Astrocyte (in vitro differentiated cells and primary cell): ENCODE results near the gene RARB. TPM values are rescaled to one million over a fixed set of nuclear protein-coding genes. Genes with fewer than 3 reads are reported as not detected.

ENCODE experiments used
- DNase-seq: peaks from one replicate; pipeline ENCODE4 v3.0.0-alpha.2; 2010; ENCODE audit warnings: low read depth
- FAIRE-seq: peaks from 2 replicates; lab custom pipeline; 2011; peaks lifted over from hg19 to GRCh38; lab: Jason Lieb, UNC
- H2AFZ ChIP-seq: 2 replicates; pipeline ENCODE4 v1.6.0; 2012; ENCODE audit warnings: low read depth, low read length, inconsistent platforms
- H3K27ac ChIP-seq: 2 replicates; pipeline ENCODE4 v1.5.1; 2011; ENCODE audit warnings: low read depth, low read length, inconsistent platforms
- H3K27me3 ChIP-seq: 2 replicates; pipeline ENCODE4 v1.6.0; 2011; ENCODE audit warnings: low read length, inconsistent platforms; ENCODE audit not compliant: insufficient read depth
- H3K36me3 ChIP-seq: 2 replicates; pipeline ENCODE4 v1.5.1; 2011; ENCODE audit warnings: low read length, inconsistent platforms; ENCODE audit not compliant: insufficient read depth
- H3K4me1 ChIP-seq: 2 replicates; pipeline ENCODE4 v1.5.1; 2011; ENCODE audit warnings: low read length, inconsistent platforms; ENCODE audit not compliant: insufficient read depth
- H3K4me2 ChIP-seq: 2 replicates; pipeline ENCODE4 v1.6.0; 2012; ENCODE audit warnings: low read length, inconsistent platforms
- H3K4me3 ChIP-seq: 2 replicates; pipeline ENCODE4 v1.5.1; 2011; ENCODE audit warnings: low read depth, mild to moderate bottlenecking, low read length, inconsistent platforms; ENCODE audit not compliant: insufficient read depth
- H3K79me2 ChIP-seq: 2 replicates; pipeline ENCODE4 v1.6.0; 2012; ENCODE audit warnings: mild to moderate bottlenecking, low read length, inconsistent platforms; ENCODE audit not compliant: insufficient read depth
- H3K9ac ChIP-seq: 2 replicates; pipeline ENCODE4 v1.6.0; 2012; ENCODE audit warnings: mild to moderate bottlenecking, low read length, inconsistent platforms
- H3K9me3 ChIP-seq: 2 replicates; pipeline ENCODE4 v1.5.1; 2012; ENCODE audit warnings: low read depth, mild to moderate bottlenecking, low read length, inconsistent platforms; ENCODE audit not compliant: insufficient read depth
- H4K20me1 ChIP-seq: 2 replicates; pipeline ENCODE4 v1.6.0; 2012; ENCODE audit warnings: low read length, inconsistent platforms; ENCODE audit not compliant: insufficient read depth
- H3K27ac Mint-ChIP-seq: one replicate; pipeline ENCODE4 v1.8.0; 2021; ENCODE audit warnings: mild to moderate bottlenecking, mixed read lengths; ENCODE audit not compliant: unreplicated experiment
- H3K27me3 Mint-ChIP-seq: one replicate; pipeline ENCODE4 v1.8.0; 2021; ENCODE audit warnings: low read depth, mixed read lengths; ENCODE audit not compliant: unreplicated experiment
- H3K36me3 Mint-ChIP-seq: one replicate; pipeline ENCODE4 v1.8.0; 2021; ENCODE audit warnings: low read depth, mixed read lengths; ENCODE audit not compliant: unreplicated experiment
- H3K4me1 Mint-ChIP-seq: one replicate; pipeline ENCODE4 v1.8.0; 2021; ENCODE audit warnings: low read depth, mixed read lengths; ENCODE audit not compliant: unreplicated experiment
- H3K4me3 Mint-ChIP-seq: one replicate; pipeline ENCODE4 v1.8.0; 2021; ENCODE audit warnings: mild to moderate bottlenecking, moderate library complexity, mixed read lengths; ENCODE audit not compliant: unreplicated experiment
- H3K9me3 Mint-ChIP-seq: one replicate; pipeline ENCODE4 v1.8.0; 2021; ENCODE audit warnings: mild to moderate bottlenecking, mixed read lengths; ENCODE audit not compliant: unreplicated experiment
- EZH2 ChIP-seq: IDR thresholded peaks from 2 replicates; pipeline ENCODE4 v1.6.1; 2012; ENCODE audit warnings: mild to moderate bottlenecking, low read length, inconsistent platforms; ENCODE audit not compliant: insufficient read depth
- total RNA-seq: library from RNA; stranded (reverse); gene quantifications from 2 replicates; pipeline ENCODE4 v1.2.1, GENCODE V29; 2021
- TF ChIP-seq, protein P1 (sequence below): IDR thresholded peaks from 2 replicates; pipeline ENCODE4 v1.5.1; 2011; ENCODE audit warnings: low read depth, mild to moderate bottlenecking, inconsistent platforms, low read length, moderate library complexity; ENCODE audit not compliant: insufficient read depth

The RARB gene
- total RNA-seq, 1 donor from 2014 or later = 0.27 TPM

DNA sequence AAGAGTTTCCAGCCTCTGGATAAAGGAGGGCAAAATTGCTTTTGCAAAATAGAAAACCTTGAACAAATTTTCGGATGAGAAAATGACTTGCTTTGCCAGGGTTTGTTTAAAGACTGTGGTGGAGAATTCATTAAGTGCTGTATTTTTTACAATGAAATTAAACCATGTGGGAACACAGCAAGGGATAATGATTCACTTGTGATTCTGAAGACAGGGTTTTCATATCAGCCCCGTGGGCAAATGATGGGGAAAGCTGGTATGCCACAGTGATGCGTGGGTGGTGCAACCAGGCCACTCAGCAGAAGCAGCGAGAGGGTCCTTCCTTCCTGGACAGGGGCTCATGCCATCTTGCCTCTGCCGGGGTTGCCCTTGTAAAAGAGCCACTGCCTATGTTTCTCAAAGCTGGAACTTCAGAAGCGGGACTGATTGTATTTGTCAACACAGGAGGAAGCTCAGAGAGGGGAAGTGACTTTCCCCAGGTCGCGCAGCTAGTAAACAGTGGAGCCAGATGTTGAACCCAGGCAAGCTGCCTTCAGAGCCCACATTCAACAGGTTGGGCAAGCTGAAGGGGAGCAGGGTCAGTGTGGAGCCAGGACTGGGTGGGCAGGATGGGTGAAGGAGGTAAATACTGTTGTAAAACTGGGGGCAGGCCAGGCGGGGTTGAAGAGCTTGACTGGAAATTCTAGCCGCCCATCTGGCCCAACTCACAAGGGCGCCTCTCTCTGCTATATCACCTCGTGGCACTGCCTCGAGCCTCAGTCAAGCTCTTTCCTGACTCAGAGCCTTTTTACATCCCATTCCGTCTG, 157.5 kb downstream of the RARB start:
- Histone ChIP-seq H3K27me3 (no peaks in the 10 kb centered on the region), H3K27ac (no peak overlapping the region), H3K9me3 (no peaks in the 10 kb centered on the region), H3K4me2 (no peak overlapping the region), H2AFZ (no peak overlapping the region), H3K36me3 (peaks cover 7% of the 10 kb centered on the region), H4K20me1 (no peaks in the 10 kb centered on the region), H3K9ac (no peak overlapping the region), H3K4me1 (peaks cover 29% of the 10 kb centered on the region), H3K4me3 (no peak overlapping the region), H3K79me2 (peaks cover 3% of the 10 kb centered on the region)
- H3K4me3 Mint-ChIP-seq = no peak overlapping the region
- H3K36me3 Mint-ChIP-seq = peaks cover 2% of the 10 kb centered on the region
- DNase-seq = no peak
- FAIRE-seq = no peak
- peaks cover 28% of the 10 kb centered on the region for H3K4me1 Mint-ChIP-seq
- H3K27ac Mint-ChIP-seq = peak overlapping the region; percentile 59
- H3K9me3 Mint-ChIP-seq = peaks cover 3% of the 10 kb centered on the region
- no peaks in the 10 kb centered on the region for H3K27me3 Mint-ChIP-seq
- TF ChIP-seq, protein P1, sequence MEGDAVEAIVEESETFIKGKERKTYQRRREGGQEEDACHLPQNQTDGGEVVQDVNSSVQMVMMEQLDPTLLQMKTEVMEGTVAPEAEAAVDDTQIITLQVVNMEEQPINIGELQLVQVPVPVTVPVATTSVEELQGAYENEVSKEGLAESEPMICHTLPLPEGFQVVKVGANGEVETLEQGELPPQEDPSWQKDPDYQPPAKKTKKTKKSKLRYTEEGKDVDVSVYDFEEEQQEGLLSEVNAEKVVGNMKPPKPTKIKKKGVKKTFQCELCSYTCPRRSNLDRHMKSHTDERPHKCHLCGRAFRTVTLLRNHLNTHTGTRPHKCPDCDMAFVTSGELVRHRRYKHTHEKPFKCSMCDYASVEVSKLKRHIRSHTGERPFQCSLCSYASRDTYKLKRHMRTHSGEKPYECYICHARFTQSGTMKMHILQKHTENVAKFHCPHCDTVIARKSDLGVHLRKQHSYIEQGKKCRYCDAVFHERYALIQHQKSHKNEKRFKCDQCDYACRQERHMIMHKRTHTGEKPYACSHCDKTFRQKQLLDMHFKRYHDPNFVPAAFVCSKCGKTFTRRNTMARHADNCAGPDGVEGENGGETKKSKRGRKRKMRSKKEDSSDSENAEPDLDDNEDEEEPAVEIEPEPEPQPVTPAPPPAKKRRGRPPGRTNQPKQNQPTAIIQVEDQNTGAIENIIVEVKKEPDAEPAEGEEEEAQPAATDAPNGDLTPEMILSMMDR = no peak
- no peak for TF ChIP-seq EZH2

DNA sequence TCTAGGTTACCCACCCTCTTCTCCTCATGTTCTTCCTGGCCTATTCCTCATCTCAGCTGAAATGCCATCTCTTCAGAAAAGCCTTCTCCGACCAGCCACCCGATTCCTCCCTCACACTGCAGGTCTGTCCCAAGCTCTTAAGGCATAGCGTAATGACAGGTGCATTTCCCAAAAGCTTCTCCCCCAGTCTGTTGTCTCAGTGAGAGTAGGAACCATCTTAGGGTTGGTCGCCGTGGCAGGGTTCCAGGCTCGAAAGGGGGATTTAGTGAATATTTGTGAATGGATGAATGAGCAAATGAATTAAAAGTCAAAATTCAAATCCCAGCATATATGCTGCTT, 158.1 kb downstream of the RARB start:
- no peak overlapping the region for H3K4me2 ChIP-seq
- no peaks in the 10 kb centered on the region for H3K79me2 ChIP-seq
- DNase-seq = no peak
- H2AFZ ChIP-seq = no peak overlapping the region
- no peak overlapping the region for H3K9ac ChIP-seq
- no peak for FAIRE-seq
- Mint-ChIP-seq H3K27ac (no peak overlapping the region), H3K27me3 (no peaks in the 10 kb centered on the region), H3K4me3 (no peak overlapping the region), H3K36me3 (peaks cover 2% of the 10 kb centered on the region), H3K9me3 (peaks cover 3% of the 10 kb centered on the region), H3K4me1 (peaks cover 28% of the 10 kb centered on the region)
- H3K27me3 ChIP-seq = no peaks in the 10 kb centered on the region
- no peak overlapping the region for H3K4me3 ChIP-seq
- TF ChIP-seq, protein P1 = no peak
- TF ChIP-seq EZH2 = no peak
- no peaks in the 10 kb centered on the region for H4K20me1 ChIP-seq
- no peak overlapping the region for H3K27ac ChIP-seq
- H3K9me3 ChIP-seq = no peaks in the 10 kb centered on the region
- peaks cover 29% of the 10 kb centered on the region for H3K4me1 ChIP-seq
- H3K36me3 ChIP-seq = peaks cover 5% of the 10 kb centered on the region

DNA sequence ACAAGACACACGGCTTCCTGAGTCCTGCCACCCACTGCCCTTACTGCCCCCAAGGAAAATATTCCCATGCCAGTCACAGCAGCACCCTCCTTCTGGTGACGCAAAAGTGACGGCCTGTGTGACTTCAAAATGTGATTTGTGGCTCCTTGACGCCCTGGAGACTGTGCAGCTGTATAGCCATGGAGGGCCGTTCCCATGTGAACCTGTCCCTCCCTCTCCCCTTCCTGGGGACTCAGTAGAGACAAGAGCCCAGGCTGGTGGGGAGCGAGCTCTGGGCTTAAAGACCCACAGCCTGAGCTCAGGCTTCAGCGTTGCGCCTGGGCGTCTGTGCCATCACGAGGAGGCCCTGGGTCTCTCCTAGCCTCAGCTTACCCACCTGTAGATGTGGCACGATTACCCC, 158.5 kb downstream of the RARB start:
- DNase-seq (no peak), FAIRE-seq (no peak)
- H3K4me1 ChIP-seq = peaks cover 29% of the 10 kb centered on the region
- H3K27ac ChIP-seq = no peak overlapping the region
- H3K9me3 Mint-ChIP-seq = peaks cover 3% of the 10 kb centered on the region
- H3K79me2 ChIP-seq = no peaks in the 10 kb centered on the region
- H3K4me2 ChIP-seq = no peak overlapping the region
- H3K27ac Mint-ChIP-seq = no peak overlapping the region
- peaks cover 28% of the 10 kb centered on the region for H3K4me1 Mint-ChIP-seq
- H3K9ac ChIP-seq = no peak overlapping the region
- H3K9me3 ChIP-seq = no peaks in the 10 kb centered on the region
- H4K20me1 ChIP-seq = no peaks in the 10 kb centered on the region
- no peak overlapping the region for H3K4me3 ChIP-seq
- peaks cover 5% of the 10 kb centered on the region for H3K36me3 ChIP-seq
- no peak overlapping the region for H2AFZ ChIP-seq
- H3K4me3 Mint-ChIP-seq = no peak overlapping the region
- no peaks in the 10 kb centered on the region for H3K27me3 ChIP-seq
- H3K27me3 Mint-ChIP-seq = no peaks in the 10 kb centered on the region
- TF ChIP-seq EZH2 = no peak
- TF ChIP-seq, protein P1 = no peak
- H3K36me3 Mint-ChIP-seq = peaks cover 2% of the 10 kb centered on the region
